ENCODE results near the gene SLC10A7. TPM values are rescaled to one million over a fixed set of nuclear protein-coding genes. Genes with fewer than 3 reads are reported as not detected.
A peak's percentile ranks its signal among the peaks of the same experiment; 100 is the strongest.

SLC10A7 gene
- total and polyA plus RNA-seq, 2 of the 13 experiments (the other 11 are each of a cell fraction or from before 2014, with no cell fraction given), result 18.5 to 18.8 TPM

- TF ChIP-seq DMAP1 (CRISPR knock-in tag; IDR thresholded peaks at IDR 0.05) (0 out of 2 replicates have a peak, but pooled peaks have one; percentile 38), ZFP36 (IDR thresholded peaks at IDR 0.05; ENCODE audit: borderline replicate concordance, low read depth, low read length, partially characterized antibody) (no peak), ZNF383 (CRISPR knock-in tag; IDR thresholded peaks at IDR 0.05; ENCODE audit: borderline replicate concordance) (no peak), GLMP (CRISPR knock-in tag; IDR thresholded peaks at IDR 0.05; ENCODE audit: borderline replicate concordance) (no peak), ERF (CRISPR knock-in tag; IDR thresholded peaks at IDR 0.05) (no peak), ZBTB40 (IDR thresholded peaks at IDR 0.05) (no peak), ZBTB40 (CRISPR knock-in tag; IDR thresholded peaks at IDR 0.05) (no peak), KLF6 (CRISPR knock-in tag; IDR thresholded peaks at IDR 0.05) (no peak), THAP11 (CRISPR knock-in tag; IDR thresholded peaks at IDR 0.05) (no peak), DPF2 (CRISPR knock-in tag; IDR thresholded peaks at IDR 0.05; ENCODE audit: borderline replicate concordance, low read depth) (no peak), DBP (CRISPR knock-in tag; IDR thresholded peaks at IDR 0.05; ENCODE audit: not compliant biosample characterization) (no peak), RAD51 (IDR thresholded peaks at IDR 0.05; ENCODE audit: borderline replicate concordance) (no peak), ZNF230 (CRISPR knock-in tag; IDR thresholded peaks at IDR 0.05) (no peak), ELF1 (CRISPR knock-in tag; IDR thresholded peaks at IDR 0.05) (peak; percentile 41; the same call in 1 of the 2 replicates)
Measured at GRCh38 chr4:146520896-146521540, 722 bp downstream of the SLC10A7 start (continued).

Measured in HepG2 (cell line).